Measurements from ENCODE around the gene SLC30A10.

The SLC30A10 gene

GRCh38 chr1:219927956-219928790 lies at the start of gene SLC30A10:
Gene SLC30A10, minus strand, starts transcription at chr1:219928557. Its CDS starts 117 bp downstream, at chr1:219928440.
- H3K4me3 ChIP-seq (ENCODE audit: low read depth, low read length): peak within 1 kb of the TSS; percentile 54
- peak; percentile 20 for TF ChIP-seq CTCF (IDR thresholded peaks at IDR 0.05; ENCODE audit: low read depth, low read length, missing control alignments)

GRCh38 chr1:219973213-219973612 lies 44.9 kb upstream of the SLC30A10 start:
- H3K36me3 ChIP-seq (replicated peaks): peaks cover 42% of the 10 kb centered on the region

More at GRCh38 chr1:219927956-219928790, at the start of gene SLC30A10:
- DNase-seq: no peak
- Histone ChIP-seq H3K27ac (no peak within 1 kb of the TSS), H3K27me3 (replicated peaks) (peaks cover 3% of the 10 kb centered on the region), H3K36me3 (replicated peaks) (no peaks in the 10 kb centered on the region)
- in situ Hi-C loops (cut with HindIII; ENCODE audit: low pct_ligation_motif_present, low sequenced_read_pairs): no loop called here

GRCh38 chr1:219967361-219967760 lies 39.0 kb upstream of the SLC30A10 start:
- TF ChIP-seq CTCF (IDR thresholded peaks at IDR 0.05; ENCODE audit: low read depth, low read length, missing control alignments): no peak
- no peak for DNase-seq
- Histone ChIP-seq H3K27me3 (replicated peaks) (no peaks in the 10 kb centered on the region), H3K36me3 (replicated peaks) (peaks cover 30% of the 10 kb centered on the region), H3K27ac (no peak overlapping the region), H3K4me3 (ENCODE audit: low read depth, low read length) (no peak overlapping the region)
- in situ Hi-C loops (cut with HindIII; ENCODE audit: low pct_ligation_motif_present, low sequenced_read_pairs): no loop called here

More at GRCh38 chr1:219973213-219973612, 44.9 kb upstream of the SLC30A10 start:
- no peaks in the 10 kb centered on the region for H3K27me3 ChIP-seq (replicated peaks)
- in situ Hi-C loops (cut with HindIII; ENCODE audit: low pct_ligation_motif_present, low sequenced_read_pairs): no loop called here
- no peak for TF ChIP-seq CTCF (IDR thresholded peaks at IDR 0.05; ENCODE audit: low read depth, low read length, missing control alignments)
- no peak overlapping the region for H3K4me3 ChIP-seq (ENCODE audit: low read depth, low read length)
- DNase-seq: no peak
- H3K27ac ChIP-seq: no peak overlapping the region

GRCh38 chr1:219966071-219966349 lies 37.7 kb upstream of the SLC30A10 start:
- Histone ChIP-seq H3K36me3 (replicated peaks) (peaks cover 25% of the 10 kb centered on the region), H3K4me3 (ENCODE audit: low read depth, low read length) (no peak overlapping the region), H3K27ac (no peak overlapping the region), H3K27me3 (replicated peaks) (no peaks in the 10 kb centered on the region)
- no peak for TF ChIP-seq CTCF (IDR thresholded peaks at IDR 0.05; ENCODE audit: low read depth, low read length, missing control alignments)
- no peak for DNase-seq
- in situ Hi-C loops (cut with HindIII; ENCODE audit: low pct_ligation_motif_present, low sequenced_read_pairs): no loop called here

GRCh38 chr1:219965285-219966070 lies 37.1 kb upstream of the SLC30A10 start:
- in situ Hi-C loops (cut with HindIII; ENCODE audit: low pct_ligation_motif_present, low sequenced_read_pairs): no loop called here
- no peak overlapping the region for H3K27ac ChIP-seq
- H3K36me3 ChIP-seq (replicated peaks): peaks cover 24% of the 10 kb centered on the region
- no peaks in the 10 kb centered on the region for H3K27me3 ChIP-seq (replicated peaks)
- TF ChIP-seq CTCF (IDR thresholded peaks at IDR 0.05; ENCODE audit: low read depth, low read length, missing control alignments): no peak
- H3K4me3 ChIP-seq (ENCODE audit: low read depth, low read length): no peak overlapping the region
- DNase-seq: no peak
